Hepatocyte (in vitro differentiated cells): ENCODE data around the gene TMEM52B. TPM values are rescaled to one million over a fixed set of nuclear protein-coding genes. Genes with fewer than 3 reads are reported as not detected.
"Not testable (repeated sequence)": the region's sequence is repeated elsewhere in the genome, so short reads cannot be mapped to it uniquely, and the experiment has no call there.

Experiments used
- DNase-seq: peaks from one replicate; pipeline ENCODE4 v3.0.0-alpha.2; 2016; ENCODE audit warnings: low spot score
- H2AFZ ChIP-seq: fragments of 200-600 bp; sonication (generic); 2 replicates; pipeline ENCODE4 v1.6.0; 2016; ENCODE audit warnings: antibody characterized with exemption, mild to moderate bottlenecking
- H3K27ac ChIP-seq: fragments of 200-600 bp; sonication (generic); 2 replicates; pipeline ENCODE4 v1.5.1; 2016; ENCODE audit warnings: mild to moderate bottlenecking
- H3K27me3 ChIP-seq: fragments of 200-600 bp; sonication (generic); 2 replicates; pipeline ENCODE4 v1.6.1; 2016
- H3K36me3 ChIP-seq: fragments of 200-600 bp; sonication (generic); replicated peaks from 2 replicates; pipeline ENCODE4 v1.5.1; 2016; ENCODE audit warnings: low read depth; ENCODE audit not compliant: insufficient read depth
- H3K4me1 ChIP-seq: fragments of 200-600 bp; sonication (generic); 2 replicates; pipeline ENCODE4 v1.5.1; 2016; ENCODE audit warnings: mild to moderate bottlenecking, moderate library complexity; ENCODE audit not compliant: insufficient read depth
- H3K4me2 ChIP-seq: fragments of 200-600 bp; sonication (generic); 2 replicates; pipeline ENCODE4 v1.6.0; 2016
- H3K4me3 ChIP-seq: fragments of 200-600 bp; sonication (generic); 2 replicates; pipeline ENCODE4 v1.5.1; 2016; ENCODE audit warnings: mild to moderate bottlenecking
- H3K79me2 ChIP-seq: fragments of 200-600 bp; sonication (generic); 2 replicates; pipeline ENCODE4 v1.6.0; 2017; ENCODE audit warnings: mild to moderate bottlenecking
- H3K9me2 ChIP-seq: fragments of 200-600 bp; sonication (generic); replicated peaks from 2 replicates; pipeline ENCODE4 v1.6.0; 2017; ENCODE audit warnings: mild to moderate bottlenecking; ENCODE audit not compliant: insufficient read depth
- H3K9me3 ChIP-seq: fragments of 200-600 bp; sonication (generic); 2 replicates; pipeline ENCODE4 v1.5.1; 2016; ENCODE audit warnings: low read depth, mild to moderate bottlenecking
- H4K20me1 ChIP-seq: fragments of 200-600 bp; sonication (generic); 2 replicates; pipeline ENCODE4 v1.6.0; 2016; ENCODE audit warnings: mild to moderate bottlenecking; ENCODE audit not compliant: insufficient read depth, poor library complexity, severe bottlenecking
- CTCF ChIP-seq: fragments of 200-600 bp; sonication (generic); IDR thresholded peaks from 2 replicates; pipeline ENCODE4 v1.5.1; 2016; ENCODE audit warnings: antibody characterized with exemption, mild to moderate bottlenecking; ENCODE audit not compliant: poor library complexity
- EZH2 ChIP-seq: fragments of 200-600 bp; sonication (generic); IDR thresholded peaks from 2 replicates; pipeline ENCODE4 v1.6.1; 2016; ENCODE audit warnings: antibody characterized with exemption, mild to moderate bottlenecking, borderline replicate concordance
- EZH2phosphoT487 ChIP-seq: fragments of 200-600 bp; sonication (generic); IDR thresholded peaks from one replicate; pipeline ENCODE4 v1.6.1; 2018; ENCODE audit warnings: antibody characterized with exemption, mild to moderate bottlenecking, low read depth, moderate library complexity; ENCODE audit not compliant: unreplicated experiment, severe bottlenecking
- WGBS: methylation state at CpG from one replicate; pipeline ENCODE4 v1.1.6; 2016; ENCODE audit warnings: low lambda C conversion rate; ENCODE audit errors: missing lambda C conversion rate; 5-methylcytosine and 5-hydroxymethylcytosine counted together
- polyA plus RNA-seq: library from polyadenylated mRNA; unstranded; fragments of >200 nt; fragmentation: Nextera tagmentation; extraction: Ambion mirVana; gene quantifications from 2 replicates; pipeline ENCODE4 v1.2.1, GENCODE V29; 2016
- total RNA-seq: library from RNA; depleted of rRNA; stranded (reverse); fragments of >200 nt; gene quantifications from 2 replicates; pipeline ENCODE4 v1.2.3, GENCODE V29; 2014

Gene TMEM52B
- total and polyA plus RNA-seq, 2 experiments from 2014 or later = 0.03 to 1.8 TPM

GRCh38 chr12:10186299-10186698, 7.5 kb downstream of the TMEM52B start:
- no peaks in the 10 kb centered on the region for H3K9me2 ChIP-seq
- no peaks in the 10 kb centered on the region for H3K4me1 ChIP-seq
- no peak overlapping the region for H2AFZ ChIP-seq
- no peak for DNase-seq
- no peaks in the 10 kb centered on the region for H3K79me2 ChIP-seq
- H3K36me3 ChIP-seq = no peaks in the 10 kb centered on the region
- no peaks in the 10 kb centered on the region for H4K20me1 ChIP-seq
- H3K9me3 ChIP-seq = no peaks in the 10 kb centered on the region
- H3K4me2 ChIP-seq = no peak overlapping the region
- 84% methylated on average over 11 of the region's 11 CpGs for WGBS
- H3K4me3 ChIP-seq = no peak overlapping the region
- H3K27ac ChIP-seq = no peak overlapping the region
- no peak for TF ChIP-seq EZH2
- TF ChIP-seq CTCF = no peak
- no peak for TF ChIP-seq EZH2phosphoT487
- no peaks in the 10 kb centered on the region for H3K27me3 ChIP-seq

GRCh38 chr12:10186958-10187357, 8.1 kb downstream of the TMEM52B start:
- not testable (repeated sequence) for H3K4me2 ChIP-seq, H3K27ac ChIP-seq, H2AFZ ChIP-seq, H3K4me3 ChIP-seq, H3K9me2 ChIP-seq, H3K79me2 ChIP-seq, H3K36me3 ChIP-seq, DNase-seq, H3K27me3 ChIP-seq, H3K4me1 ChIP-seq, H4K20me1 ChIP-seq, H3K9me3 ChIP-seq
- WGBS = 96% methylated on average over 6 of the region's 6 CpGs

DNA sequence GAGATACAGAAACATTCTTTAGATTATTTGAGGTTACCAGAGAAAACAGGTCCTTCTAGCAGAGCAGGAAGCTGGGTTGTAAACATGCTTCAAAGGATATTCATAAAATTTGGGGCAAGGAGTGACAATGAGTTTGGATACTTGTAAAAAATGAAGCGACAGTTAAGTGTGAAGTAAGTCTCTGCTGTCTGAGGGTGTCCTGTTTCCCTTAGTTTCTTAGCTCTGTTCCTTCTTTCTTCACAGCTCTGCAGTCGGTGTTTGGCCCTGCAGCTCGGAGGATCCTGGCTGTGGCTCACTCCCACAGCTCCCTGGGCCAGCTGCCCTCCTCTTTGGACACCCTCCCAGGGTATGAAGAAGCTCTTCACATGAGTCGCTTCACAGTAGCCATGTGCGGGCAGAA, 10.8 kb downstream of the TMEM52B start:
- no peaks in the 10 kb centered on the region for H3K9me3 ChIP-seq
- H3K36me3 ChIP-seq = no peaks in the 10 kb centered on the region
- no peak for DNase-seq
- no peaks in the 10 kb centered on the region for H3K4me1 ChIP-seq
- no peaks in the 10 kb centered on the region for H4K20me1 ChIP-seq
- no peaks in the 10 kb centered on the region for H3K9me2 ChIP-seq
- no peak overlapping the region for H3K4me2 ChIP-seq
- no peaks in the 10 kb centered on the region for H3K27me3 ChIP-seq
- H3K4me3 ChIP-seq = no peak overlapping the region
- TF ChIP-seq EZH2 (no peak), CTCF (no peak), EZH2phosphoT487 (no peak)
- no peaks in the 10 kb centered on the region for H3K79me2 ChIP-seq
- H2AFZ ChIP-seq = no peak overlapping the region
- 66% methylated on average over 5 of the region's 5 CpGs for WGBS
- H3K27ac ChIP-seq = no peak overlapping the region

GRCh38 chr12:10190558-10191388, 11.9 kb downstream of the TMEM52B start:
- no peak overlapping the region for H3K4me3 ChIP-seq
- TF ChIP-seq EZH2 (no peak), CTCF (peak; percentile 67)
- no peaks in the 10 kb centered on the region for H3K9me2 ChIP-seq
- no peak overlapping the region for H3K4me2 ChIP-seq
- no peak overlapping the region for H2AFZ ChIP-seq
- no peaks in the 10 kb centered on the region for H3K4me1 ChIP-seq
- H3K27me3 ChIP-seq = no peaks in the 10 kb centered on the region
- no peak overlapping the region for H3K27ac ChIP-seq
- 51% methylated on average over 13 of the region's 13 CpGs for WGBS
- peak; percentile 80 for DNase-seq
- H3K79me2 ChIP-seq = no peaks in the 10 kb centered on the region
- H3K9me3 ChIP-seq = no peaks in the 10 kb centered on the region
- H4K20me1 ChIP-seq = no peaks in the 10 kb centered on the region
- no peaks in the 10 kb centered on the region for H3K36me3 ChIP-seq
